Epithelial cell of esophagus (primary cell): Measurements from ENCODE around the gene RIC3.

Source experiments
- DNase-seq: peaks from one replicate; pipeline ENCODE4 v3.0.0; 2010; ENCODE audit warnings: low read depth
- H3K4me3 ChIP-seq: 2 replicates; pipeline ENCODE4 v1.5.1; 2011; ENCODE audit warnings: mild to moderate bottlenecking, low read length, control low read depth
- CTCF ChIP-seq: IDR thresholded peaks from 2 replicates; pipeline ENCODE4 v1.5.1; 2011; ENCODE audit warnings: low read depth, mild to moderate bottlenecking, low read length, control low read depth, inconsistent platforms; ENCODE audit not compliant: insufficient read depth; ENCODE audit errors: missing control alignments

RIC3 gene

GRCh38 chr11:8106679-8107078 is 62.1 kb downstream of the RIC3 start:
- DNase-seq = no peak
- TF ChIP-seq CTCF = no peak
- no peak overlapping the region for H3K4me3 ChIP-seq

- no peak for DNase-seq
- TF ChIP-seq CTCF = no peak
- no peak overlapping the region for H3K4me3 ChIP-seq
Observed at GRCh38 chr11:8105666-8106065, 63.2 kb downstream of the RIC3 start.

GRCh38 chr11:8105133-8105532 is 63.7 kb downstream of the RIC3 start:
- no peak for DNase-seq
- no peak for TF ChIP-seq CTCF
- no peak overlapping the region for H3K4me3 ChIP-seq

GRCh38 chr11:8103909-8104308 is 64.9 kb downstream of the RIC3 start:
- H3K4me3 ChIP-seq = no peak overlapping the region
- no peak for TF ChIP-seq CTCF
- DNase-seq = no peak

GRCh38 chr11:8102965-8103364 is 65.9 kb downstream of the RIC3 start:
- TF ChIP-seq CTCF = no peak
- no peak for DNase-seq
- no peak overlapping the region for H3K4me3 ChIP-seq

GRCh38 chr11:8102296-8102915 is 66.4 kb downstream of the RIC3 start:
- no peak overlapping the region for H3K4me3 ChIP-seq
- DNase-seq = peak; percentile 14
- TF ChIP-seq CTCF = no peak

GRCh38 chr11:8101421-8101820 is 67.4 kb downstream of the RIC3 start:
- H3K4me3 ChIP-seq = no peak overlapping the region
- DNase-seq = no peak
- TF ChIP-seq CTCF = no peak
